ENCODE data around the gene PLEKHG7. TPM values are rescaled to one million over a fixed set of nuclear protein-coding genes. Genes with fewer than 3 reads are reported as not detected.

The PLEKHG7 gene
- total and polyA plus RNA-seq, 2 donors (not counting 1 experiment from before 2014, with no cell fraction given), result 7.5 to 23.2 TPM

DNA sequence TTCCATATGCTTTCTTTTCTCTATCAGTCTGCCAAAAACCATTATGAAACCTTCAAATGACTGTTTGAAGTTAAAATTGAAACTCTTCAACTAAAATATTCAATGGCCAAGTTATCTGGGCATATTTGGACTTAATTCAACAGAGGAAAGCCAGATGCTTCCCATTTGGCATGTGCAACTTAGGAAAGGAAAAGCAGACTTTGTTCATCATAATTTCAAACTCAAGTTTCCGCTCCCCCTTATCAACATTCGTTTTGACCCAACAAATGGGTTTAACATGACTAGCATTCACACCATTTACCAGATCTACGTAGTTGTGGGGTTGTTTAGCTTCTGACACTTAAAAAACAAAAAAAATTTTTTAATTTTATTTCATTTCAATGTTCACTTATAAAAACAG lies 75.7 kb downstream of the PLEKHG7 start:
- Mint-ChIP-seq H3K4me3 (no peak overlapping the region), H3K9me3 (ENCODE audit: insufficient read depth) (no peaks in the 10 kb centered on the region), H3K27ac (no peak overlapping the region), H3K4me1 (no peaks in the 10 kb centered on the region), H3K27me3 (no peaks in the 10 kb centered on the region)
- ChIA-PET POLR2A (no interaction called here), CTCF (interaction anchor here (0.9 to 1.3 kb wide), 2 partner anchors 8 to 54 kb away, joined by 3 read pairs; no protein-coding TSS in a partner anchor)
- Histone ChIP-seq H3K4me3 (ENCODE audit: control extremely low read depth in 1 of 5, extremely low read depth in 1 of 5, insufficient read depth in 1 of 5, low read depth in 2 of 5, low read length in 4 of 5) (no peak overlapping the region), H2AFZ (ENCODE audit: insufficient read depth, low read depth, low read length, poor library complexity, severe bottlenecking) (no peak overlapping the region), H3K9me3 (ENCODE audit: control extremely low read depth in 1 of 3, control insufficient read depth in 2 of 3, insufficient read depth in 1 of 3, low read length in 2 of 3) (no peaks in the 10 kb centered on the region), H3K79me2 (ENCODE audit: control insufficient read depth, insufficient read depth, low read length) (no peaks in the 10 kb centered on the region), H3K27ac (ENCODE audit: low read length in 2 of 2) (no peak overlapping the region), H3K9ac (ENCODE audit: low read length) (no peak overlapping the region), H4K20me1 (ENCODE audit: control insufficient read depth, insufficient read depth, low read length, poor library complexity, severe bottlenecking) (no peaks in the 10 kb centered on the region), H3K4me1 (ENCODE audit: control insufficient read depth in 2 of 2, insufficient read depth in 2 of 2, low read length in 2 of 2) (no peaks in the 10 kb centered on the region), H3K4me2 (replicated peaks; ENCODE audit: low read depth, low read length, poor library complexity, severe bottlenecking) (no peak overlapping the region), H3K27me3 (replicated peaks in 1 of 4; ENCODE audit: control extremely low read depth in 1 of 4, control insufficient read depth in 3 of 4, insufficient read depth in 4 of 4, low read length in 3 of 4) (no peaks in the 10 kb centered on the region), H3K36me3 (replicated peaks in 1 of 2; ENCODE audit: control extremely low read depth in 1 of 2, control insufficient read depth in 1 of 2, extremely low read depth in 1 of 2, insufficient read depth in 2 of 2, low read length in 1 of 2) (peaks cover 12 to 41% of the 10 kb centered on the region in 2 experiments)
- intact Hi-C loops (cut with micrococcal nuclease), result no loop called here
- no CpG with 5 or more reads among the region's 3 CpGs for WGBS (ENCODE audit: insufficient coverage)
- TF ChIP-seq EZH2 (IDR thresholded peaks at IDR 0.05; ENCODE audit: borderline replicate concordance, insufficient read depth, low read depth, low read length, poor library complexity, severe bottlenecking) (no peak), CTCF (IDR thresholded peaks at IDR 0.05) (no peak)
- ATAC-seq (ENCODE audit: low read depth) (no peak), DNase-seq (no peak)

GRCh38 chr12:92779902-92780301 lies 77.1 kb downstream of the PLEKHG7 start:
- Histone ChIP-seq H3K27ac (ENCODE audit: low read length in 2 of 2) (no peak overlapping the region), H3K9ac (ENCODE audit: low read length) (no peak overlapping the region), H3K4me3 (ENCODE audit: control extremely low read depth in 1 of 5, extremely low read depth in 1 of 5, insufficient read depth in 1 of 5, low read depth in 2 of 5, low read length in 4 of 5) (no peak overlapping the region), H2AFZ (ENCODE audit: insufficient read depth, low read depth, low read length, poor library complexity, severe bottlenecking) (no peak overlapping the region), H3K36me3 (replicated peaks in 1 of 2; ENCODE audit: control extremely low read depth in 1 of 2, control insufficient read depth in 1 of 2, extremely low read depth in 1 of 2, insufficient read depth in 2 of 2, low read length in 1 of 2) (peaks cover 12 to 41% of the 10 kb centered on the region in 2 experiments), H3K79me2 (ENCODE audit: control insufficient read depth, insufficient read depth, low read length) (no peaks in the 10 kb centered on the region), H4K20me1 (ENCODE audit: control insufficient read depth, insufficient read depth, low read length, poor library complexity, severe bottlenecking) (no peaks in the 10 kb centered on the region), H3K4me2 (replicated peaks; ENCODE audit: low read depth, low read length, poor library complexity, severe bottlenecking) (no peak overlapping the region), H3K4me1 (ENCODE audit: control insufficient read depth in 2 of 2, insufficient read depth in 2 of 2, low read length in 2 of 2) (no peaks in the 10 kb centered on the region), H3K9me3 (ENCODE audit: control extremely low read depth in 1 of 3, control insufficient read depth in 2 of 3, insufficient read depth in 1 of 3, low read length in 2 of 3) (no peaks in the 10 kb centered on the region), H3K27me3 (replicated peaks in 1 of 4; ENCODE audit: control extremely low read depth in 1 of 4, control insufficient read depth in 3 of 4, insufficient read depth in 4 of 4, low read length in 3 of 4) (no peaks in the 10 kb centered on the region)
- intact Hi-C loops (cut with micrococcal nuclease), result loop anchor here (10.0 kb wide), 2 partner anchors 705 to 1415 kb away; no protein-coding TSS in a partner anchor
- Mint-ChIP-seq H3K9me3 (ENCODE audit: insufficient read depth) (no peaks in the 10 kb centered on the region), H3K4me1 (no peaks in the 10 kb centered on the region), H3K4me3 (no peak overlapping the region), H3K27ac (no peak overlapping the region), H3K27me3 (no peaks in the 10 kb centered on the region)
- TF ChIP-seq EZH2 (IDR thresholded peaks at IDR 0.05; ENCODE audit: borderline replicate concordance, insufficient read depth, low read depth, low read length, poor library complexity, severe bottlenecking) (no peak), CTCF (IDR thresholded peaks at IDR 0.05) (no peak)
- CTCF ChIA-PET, result no interaction called here
- ATAC-seq (ENCODE audit: low read depth) (no peak), DNase-seq (no peak)
- WGBS (ENCODE audit: insufficient coverage), result no CpG with 5 or more reads among the region's 1 CpG
- POLR2A ChIA-PET, result no interaction called here

All from B cell (primary cell).